ENCODE results near the gene RGS7. TPM values are rescaled to one million over a fixed set of nuclear protein-coding genes. Genes with fewer than 3 reads are reported as not detected.
"Not testable (repeated sequence)": the region's sequence is repeated elsewhere in the genome, so short reads cannot be mapped to it uniquely, and the experiment has no call there.

Gene RGS7
- polyA plus RNA-seq, 1 donor (not counting 4 experiments of a cell fraction or from before 2014, with no cell fraction given): not detected

DNA sequence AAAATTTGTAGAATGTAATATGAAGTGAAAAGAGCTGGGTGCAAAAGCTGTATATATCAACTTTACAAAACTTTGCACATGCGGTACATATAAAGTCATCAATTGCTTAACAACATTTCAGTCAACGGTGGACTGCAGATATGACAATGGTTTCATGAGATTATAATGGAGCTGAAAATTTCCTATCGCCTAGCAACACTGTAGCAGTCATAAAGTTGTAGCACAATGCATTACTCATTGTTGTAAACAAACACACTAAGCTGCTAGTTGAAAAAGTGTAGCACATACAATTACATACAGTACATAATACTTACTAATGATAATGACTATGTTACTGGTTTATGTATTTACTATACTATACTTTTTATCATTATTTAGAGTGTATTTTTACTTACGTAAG, 64.0 kb downstream of the RGS7 start:
- H3K9me1 ChIP-seq (ENCODE audit: control insufficient read depth, extremely low read depth, insufficient read depth, low read length): no peaks in the 10 kb centered on the region
- no peak overlapping the region for H3K4me3 ChIP-seq (ENCODE audit: control insufficient read depth in 2 of 3, extremely low read depth in 1 of 3, insufficient read depth in 2 of 3, low read depth in 1 of 3, low read length in 3 of 3)
- H2AFZ ChIP-seq (ENCODE audit: control insufficient read depth, low read length): no peak overlapping the region
- H3K4me2 ChIP-seq (ENCODE audit: control insufficient read depth, extremely low read depth, insufficient read depth, low read depth, low read length): no peak overlapping the region
- no peaks in the 10 kb centered on the region for H3K27me3 ChIP-seq (ENCODE audit: control insufficient read depth, extremely low read depth, insufficient read depth, low read length)
- no peak for FAIRE-seq
- TF ChIP-seq EZH2 (IDR thresholded peaks at IDR 0.05; ENCODE audit: low read length): no peak
- TF ChIP-seq, protein P1, sequence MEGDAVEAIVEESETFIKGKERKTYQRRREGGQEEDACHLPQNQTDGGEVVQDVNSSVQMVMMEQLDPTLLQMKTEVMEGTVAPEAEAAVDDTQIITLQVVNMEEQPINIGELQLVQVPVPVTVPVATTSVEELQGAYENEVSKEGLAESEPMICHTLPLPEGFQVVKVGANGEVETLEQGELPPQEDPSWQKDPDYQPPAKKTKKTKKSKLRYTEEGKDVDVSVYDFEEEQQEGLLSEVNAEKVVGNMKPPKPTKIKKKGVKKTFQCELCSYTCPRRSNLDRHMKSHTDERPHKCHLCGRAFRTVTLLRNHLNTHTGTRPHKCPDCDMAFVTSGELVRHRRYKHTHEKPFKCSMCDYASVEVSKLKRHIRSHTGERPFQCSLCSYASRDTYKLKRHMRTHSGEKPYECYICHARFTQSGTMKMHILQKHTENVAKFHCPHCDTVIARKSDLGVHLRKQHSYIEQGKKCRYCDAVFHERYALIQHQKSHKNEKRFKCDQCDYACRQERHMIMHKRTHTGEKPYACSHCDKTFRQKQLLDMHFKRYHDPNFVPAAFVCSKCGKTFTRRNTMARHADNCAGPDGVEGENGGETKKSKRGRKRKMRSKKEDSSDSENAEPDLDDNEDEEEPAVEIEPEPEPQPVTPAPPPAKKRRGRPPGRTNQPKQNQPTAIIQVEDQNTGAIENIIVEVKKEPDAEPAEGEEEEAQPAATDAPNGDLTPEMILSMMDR (optimal IDR thresholded peaks at IDR 0.05 in 1 of 3, IDR thresholded peaks at IDR 0.05 in 1 of 3, conservative IDR thresholded peaks at IDR 0.05 in 1 of 3; ENCODE audit: extremely low read depth in 1 of 3, insufficient read depth in 2 of 3, low read length in 3 of 3): no peak
- H3K9me3 ChIP-seq (ENCODE audit: control insufficient read depth, low read depth, low read length): no peaks in the 10 kb centered on the region
- no peak for DNase-seq (ENCODE audit: low read depth, low spot score)
- H4K20me1 ChIP-seq (ENCODE audit: control insufficient read depth, extremely low read depth, insufficient read depth, low read length): no peaks in the 10 kb centered on the region
- no peaks in the 10 kb centered on the region for H3K36me3 ChIP-seq (ENCODE audit: control insufficient read depth in 2 of 2, extremely low read depth in 1 of 2, insufficient read depth in 2 of 2, low read length in 2 of 2)
- dilution Hi-C loops (cut with MboI; ENCODE audit: extremely low pct_ligation_motif_present, low sequenced_read_pairs): no loop called here
- H3K27ac ChIP-seq (ENCODE audit: control insufficient read depth, insufficient read depth, low read length): no peak overlapping the region
- no peaks in the 10 kb centered on the region for H3K79me2 ChIP-seq (ENCODE audit: control insufficient read depth, insufficient read depth, low read length)
- H3K4me1 ChIP-seq (ENCODE audit: control insufficient read depth, extremely low read depth, insufficient read depth, low read length): no peaks in the 10 kb centered on the region
- H3K9ac ChIP-seq (ENCODE audit: control insufficient read depth, extremely low read depth, insufficient read depth, low read length): no peak overlapping the region

DNA sequence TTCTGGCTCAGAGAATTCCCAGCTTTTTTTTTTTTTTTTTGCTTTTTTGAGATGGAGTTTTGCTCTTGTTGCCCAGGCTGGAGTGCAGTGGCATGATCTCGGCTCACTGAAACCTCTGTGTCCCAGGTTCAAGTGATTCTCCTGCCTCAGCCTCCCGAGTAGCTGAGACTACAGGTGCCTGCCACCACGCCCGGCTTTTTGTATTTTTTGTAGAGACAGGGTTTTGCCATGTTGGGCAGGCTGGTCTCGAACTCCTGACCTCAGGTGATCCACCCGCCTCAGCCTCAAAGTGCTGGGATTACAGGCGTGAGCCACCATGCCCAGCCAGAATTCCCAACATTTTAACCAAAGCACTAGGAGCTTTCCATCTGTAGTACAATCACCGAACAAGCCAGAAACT, 65.5 kb downstream of the RGS7 start:
- H4K20me1 ChIP-seq (ENCODE audit: control insufficient read depth, extremely low read depth, insufficient read depth, low read length); H3K9me1 ChIP-seq (ENCODE audit: control insufficient read depth, extremely low read depth, insufficient read depth, low read length); H3K79me2 ChIP-seq (ENCODE audit: control insufficient read depth, insufficient read depth, low read length); DNase-seq (ENCODE audit: low read depth, low spot score); H3K9ac ChIP-seq (ENCODE audit: control insufficient read depth, extremely low read depth, insufficient read depth, low read length); H3K27me3 ChIP-seq (ENCODE audit: control insufficient read depth, extremely low read depth, insufficient read depth, low read length); H3K27ac ChIP-seq (ENCODE audit: control insufficient read depth, insufficient read depth, low read length); H3K36me3 ChIP-seq (ENCODE audit: control insufficient read depth in 2 of 2, extremely low read depth in 1 of 2, insufficient read depth in 2 of 2, low read length in 2 of 2); H3K4me2 ChIP-seq (ENCODE audit: control insufficient read depth, extremely low read depth, insufficient read depth, low read depth, low read length); H2AFZ ChIP-seq (ENCODE audit: control insufficient read depth, low read length); dilution Hi-C loops (cut with MboI; ENCODE audit: extremely low pct_ligation_motif_present, low sequenced_read_pairs); H3K4me1 ChIP-seq (ENCODE audit: control insufficient read depth, extremely low read depth, insufficient read depth, low read length); FAIRE-seq; H3K4me3 ChIP-seq (ENCODE audit: control insufficient read depth in 2 of 3, extremely low read depth in 1 of 3, insufficient read depth in 2 of 3, low read depth in 1 of 3, low read length in 3 of 3); H3K9me3 ChIP-seq (ENCODE audit: control insufficient read depth, low read depth, low read length): not testable (repeated sequence)

DNA sequence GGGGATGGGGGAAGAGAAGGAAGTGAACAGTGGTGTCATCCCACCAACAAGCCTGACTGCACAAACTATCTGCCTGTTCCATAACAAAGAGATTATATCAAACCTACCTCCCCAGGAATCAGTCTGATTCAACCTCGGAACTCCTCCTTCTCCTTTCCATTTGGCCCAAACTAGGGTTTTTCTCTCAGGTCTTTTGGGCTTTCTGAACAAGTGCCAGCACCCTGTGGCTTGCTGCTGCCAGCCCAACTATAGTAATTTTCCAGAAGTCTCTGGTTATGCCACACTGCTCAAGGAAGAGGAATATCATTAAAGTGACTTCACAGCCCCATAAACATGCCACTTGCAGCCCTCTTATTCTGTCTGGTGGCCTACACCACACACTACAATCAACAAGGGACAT, 70.5 kb downstream of the RGS7 start:
- H3K9me3 ChIP-seq (ENCODE audit: control insufficient read depth, low read depth, low read length): no peaks in the 10 kb centered on the region
- H4K20me1 ChIP-seq (ENCODE audit: control insufficient read depth, extremely low read depth, insufficient read depth, low read length): no peaks in the 10 kb centered on the region
- DNase-seq (ENCODE audit: low read depth, low spot score): no peak
- H3K79me2 ChIP-seq (ENCODE audit: control insufficient read depth, insufficient read depth, low read length): no peaks in the 10 kb centered on the region
- no peak overlapping the region for H2AFZ ChIP-seq (ENCODE audit: control insufficient read depth, low read length)
- no peak overlapping the region for H3K4me3 ChIP-seq (ENCODE audit: control insufficient read depth in 2 of 3, extremely low read depth in 1 of 3, insufficient read depth in 2 of 3, low read depth in 1 of 3, low read length in 3 of 3)
- H3K36me3 ChIP-seq (ENCODE audit: control insufficient read depth in 2 of 2, extremely low read depth in 1 of 2, insufficient read depth in 2 of 2, low read length in 2 of 2): no peaks in the 10 kb centered on the region
- FAIRE-seq: no peak
- no peak overlapping the region for H3K9ac ChIP-seq (ENCODE audit: control insufficient read depth, extremely low read depth, insufficient read depth, low read length)
- no peak overlapping the region for H3K4me2 ChIP-seq (ENCODE audit: control insufficient read depth, extremely low read depth, insufficient read depth, low read depth, low read length)
- no peaks in the 10 kb centered on the region for H3K27me3 ChIP-seq (ENCODE audit: control insufficient read depth, extremely low read depth, insufficient read depth, low read length)
- no peaks in the 10 kb centered on the region for H3K9me1 ChIP-seq (ENCODE audit: control insufficient read depth, extremely low read depth, insufficient read depth, low read length)
- no peaks in the 10 kb centered on the region for H3K4me1 ChIP-seq (ENCODE audit: control insufficient read depth, extremely low read depth, insufficient read depth, low read length)
- no peak for TF ChIP-seq EZH2 (IDR thresholded peaks at IDR 0.05; ENCODE audit: low read length)
- TF ChIP-seq, protein P1 (optimal IDR thresholded peaks at IDR 0.05 in 1 of 3, IDR thresholded peaks at IDR 0.05 in 1 of 3, conservative IDR thresholded peaks at IDR 0.05 in 1 of 3; ENCODE audit: extremely low read depth in 1 of 3, insufficient read depth in 2 of 3, low read length in 3 of 3): no peak
- dilution Hi-C loops (cut with MboI; ENCODE audit: extremely low pct_ligation_motif_present, low sequenced_read_pairs): no loop called here
- H3K27ac ChIP-seq (ENCODE audit: control insufficient read depth, insufficient read depth, low read length): no peak overlapping the region

All from keratinocyte (primary cell).